Keratinocyte (primary cell): ENCODE measurements around the gene PER1.

Source experiments
- EZH2 ChIP-seq: IDR thresholded peaks from one replicate; pipeline ENCODE4 v1.6.1; 2012; ENCODE audit warnings: inconsistent platforms, mild to moderate bottlenecking, low read length, moderate library complexity
- TF ChIP-seq, protein P1 (sequence below), 3 experiments: IDR thresholded peaks in 1 of 3; conservative IDR thresholded peaks in 1 of 3; optimal IDR thresholded peaks in 1 of 3; 2 replicates in 2 of 3; 3 replicates in 1 of 3; pipeline versions ENCODE3 to v1.5.1; 2011; ENCODE audit warnings: low read length in 3 of 3, mild to moderate bottlenecking in 3 of 3, moderate library complexity in 2 of 3, control low read depth in 1 of 3, inconsistent platforms in 1 of 3; ENCODE audit not compliant: insufficient read depth in 2 of 3; ENCODE audit errors: extremely low read depth in 1 of 3

DNA sequence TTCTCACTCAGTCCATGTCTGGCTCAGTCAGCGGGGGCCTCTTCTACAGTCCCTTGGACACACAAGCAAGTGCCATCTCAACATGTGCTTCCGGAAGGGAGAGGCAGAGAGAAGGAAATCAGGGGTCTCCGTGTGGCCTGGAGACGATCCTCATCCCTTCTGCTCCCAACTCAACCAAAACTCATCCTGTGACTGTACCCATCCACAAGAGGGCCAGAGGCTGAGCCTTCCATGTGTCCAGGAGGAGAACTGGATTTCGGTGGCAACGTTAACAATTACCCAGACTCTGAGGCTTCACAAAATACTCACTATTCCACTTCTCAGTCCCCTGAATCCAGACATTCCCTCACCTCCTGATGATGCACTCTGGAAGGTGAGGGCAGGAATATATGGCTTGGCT is 56.8 kb downstream of the PER1 start:
- TF ChIP-seq, protein P1, sequence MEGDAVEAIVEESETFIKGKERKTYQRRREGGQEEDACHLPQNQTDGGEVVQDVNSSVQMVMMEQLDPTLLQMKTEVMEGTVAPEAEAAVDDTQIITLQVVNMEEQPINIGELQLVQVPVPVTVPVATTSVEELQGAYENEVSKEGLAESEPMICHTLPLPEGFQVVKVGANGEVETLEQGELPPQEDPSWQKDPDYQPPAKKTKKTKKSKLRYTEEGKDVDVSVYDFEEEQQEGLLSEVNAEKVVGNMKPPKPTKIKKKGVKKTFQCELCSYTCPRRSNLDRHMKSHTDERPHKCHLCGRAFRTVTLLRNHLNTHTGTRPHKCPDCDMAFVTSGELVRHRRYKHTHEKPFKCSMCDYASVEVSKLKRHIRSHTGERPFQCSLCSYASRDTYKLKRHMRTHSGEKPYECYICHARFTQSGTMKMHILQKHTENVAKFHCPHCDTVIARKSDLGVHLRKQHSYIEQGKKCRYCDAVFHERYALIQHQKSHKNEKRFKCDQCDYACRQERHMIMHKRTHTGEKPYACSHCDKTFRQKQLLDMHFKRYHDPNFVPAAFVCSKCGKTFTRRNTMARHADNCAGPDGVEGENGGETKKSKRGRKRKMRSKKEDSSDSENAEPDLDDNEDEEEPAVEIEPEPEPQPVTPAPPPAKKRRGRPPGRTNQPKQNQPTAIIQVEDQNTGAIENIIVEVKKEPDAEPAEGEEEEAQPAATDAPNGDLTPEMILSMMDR (optimal IDR thresholded peaks at IDR 0.05 in 1 of 3, IDR thresholded peaks at IDR 0.05 in 1 of 3, conservative IDR thresholded peaks at IDR 0.05 in 1 of 3; ENCODE audit: extremely low read depth in 1 of 3, insufficient read depth in 2 of 3, low read length in 3 of 3), result no peak
- TF ChIP-seq EZH2, result no peak
